DMS79 (cell line): ENCODE results near the gene PHF1.

Experiments used
- DNase-seq: peaks from one replicate; lab custom pipeline; 2025; lab: John Stamatoyannopoulos, UW

Gene PHF1

GRCh38 chr6:33431880-33432541 is 21.2 kb downstream of the PHF1 start:
- DNase-seq = no peak

GRCh38 chr6:33432546-33432945 is 21.7 kb downstream of the PHF1 start:
- DNase-seq = no peak

GRCh38 chr6:33433001-33433543 is 22.3 kb downstream of the PHF1 start:
- no peak for DNase-seq

- no peak for DNase-seq
Observed at GRCh38 chr6:33433544-33434191, 22.9 kb downstream of the PHF1 start.

- DNase-seq = no peak
Observed at GRCh38 chr6:33434961-33435360, 24.1 kb downstream of the PHF1 start.

GRCh38 chr6:33437666-33438065 is 26.9 kb downstream of the PHF1 start:
- DNase-seq = no peak

GRCh38 chr6:33438978-33439594 is 28.3 kb downstream of the PHF1 start:
- DNase-seq = no peak

- no peak for DNase-seq
Observed at GRCh38 chr6:33439956-33440648, 29.3 kb downstream of the PHF1 start.

GRCh38 chr6:33440649-33441309 is 30.0 kb downstream of the PHF1 start:
- no peak for DNase-seq

GRCh38 chr6:33441457-33441856 is 30.6 kb downstream of the PHF1 start:
- no peak for DNase-seq

- no peak for DNase-seq
Observed at GRCh38 chr6:33442283-33442682, 31.5 kb downstream of the PHF1 start.

GRCh38 chr6:33443025-33443424 is 32.2 kb downstream of the PHF1 start:
- no peak for DNase-seq

- DNase-seq = no peak
Observed at GRCh38 chr6:33443619-33444504, 33.0 kb downstream of the PHF1 start.

GRCh38 chr6:33445119-33445603 is 34.3 kb downstream of the PHF1 start:
- no peak for DNase-seq

- DNase-seq = no peak
Observed at GRCh38 chr6:33446356-33446755, 35.5 kb downstream of the PHF1 start.

- no peak for DNase-seq
Observed at GRCh38 chr6:33450434-33450833, 39.6 kb downstream of the PHF1 start.

GRCh38 chr6:33451606-33452005 is 40.8 kb downstream of the PHF1 start:
- DNase-seq = no peak

GRCh38 chr6:33452496-33452895 is 41.7 kb downstream of the PHF1 start:
- DNase-seq = no peak

- no peak for DNase-seq
Observed at GRCh38 chr6:33453393-33454008, 42.7 kb downstream of the PHF1 start.
